Sigmoid colon (tissue), 7 donors: Measurements from ENCODE around the gene CNTNAP1. TPM values are rescaled to one million over a fixed set of nuclear protein-coding genes. Genes with fewer than 3 reads are reported as not detected.

Source experiments
- DNase-seq: peaks from one replicate; pipeline ENCODE4 v3.0.0-alpha.2; 2019
- H3K27ac ChIP-seq, 4 donors: fragments of 200-600 bp; sonication (generic); one replicate each; pipeline ENCODE4 v1.5.1; 2016 to 2019; ENCODE audit warnings: mild to moderate bottlenecking in 1 of 4
- H3K27me3 ChIP-seq, 3 donors: fragments of 200-600 bp; sonication (generic); one replicate each; pipeline ENCODE4 v1.5.1; 2019; ENCODE audit warnings: mild to moderate bottlenecking in 1 of 3
- H3K36me3 ChIP-seq, 4 donors: fragments of 200-600 bp; sonication (generic); one replicate each; pipeline ENCODE4 v1.5.1; 2016 to 2019
- H3K4me1 ChIP-seq, 4 donors: fragments of 200-600 bp; sonication (generic); one replicate each; pipeline ENCODE4 v1.5.1; 2017 to 2019
- H3K4me3 ChIP-seq, 4 donors: fragments of 200-600 bp; sonication (generic); one replicate each; pipeline ENCODE4 v1.5.1; 2017 to 2019; ENCODE audit warnings: mild to moderate bottlenecking in 2 of 4, moderate library complexity in 1 of 4
- H3K9me3 ChIP-seq, 4 donors: fragments of 200-600 bp in 3 of 4; sonication (generic) in 3 of 4; one replicate each; pipeline versions ENCODE4 v1.5.1 to v1.6.1; 2013 to 2019
- CTCF ChIP-seq, 4 experiments: fragments of 450-650 bp in 3 of 4; fragments of 200-600 bp in 1 of 4; IDR thresholded peaks; one replicate each; pipeline ENCODE4 v1.5.1; 2016 to 2019; ENCODE audit warnings: antibody characterized with exemption in 4 of 4, mild to moderate bottlenecking in 3 of 4, moderate library complexity in 2 of 4
- EP300 ChIP-seq, 4 donors: sonication (generic); formaldehyde crosslinking; IDR thresholded peaks; one replicate each; pipeline ENCODE4 v1.6.1; 2017; ENCODE audit warnings: antibody characterized with exemption in 4 of 4
- POLR2A ChIP-seq, 2 donors: fragments of 450-650 bp; IDR thresholded peaks; one replicate each; pipeline ENCODE4 v1.6.1; 2016; ENCODE audit warnings: antibody characterized with exemption in 2 of 2, mild to moderate bottlenecking in 2 of 2, moderate library complexity in 2 of 2
- POLR2AphosphoS5 ChIP-seq, 4 donors: sonication (generic); formaldehyde crosslinking; IDR thresholded peaks; one replicate each; pipeline ENCODE4 v1.6.1; 2017; ENCODE audit warnings: antibody characterized with exemption in 4 of 4
- WGBS, 2 donors: extraction: QIAGEN DNeasy Blood & Tissue Kit; methylation state at CpG; one replicate each; pipeline ENCODE4 v1.1.7; 2013; 5-methylcytosine and 5-hydroxymethylcytosine counted together
- intact Hi-C: fragments of 100-400 bp; cut with DNase I; formaldehyde crosslinking; loops from one replicate; pipeline ENCODE4 v1.15.1; 2023
- polyA plus RNA-seq, 3 donors: library from polyadenylated mRNA; stranded (reverse); fragments of 200-250 nt; gene quantifications; one replicate each; pipeline ENCODE4 v1.2.3, GENCODE V29; 2013
- total RNA-seq, 4 donors: library from RNA; depleted of rRNA; stranded (reverse); fragments of >200 nt; gene quantifications; one replicate each; pipeline ENCODE4 v1.1.0, GENCODE V29; 2016
- donor health status: healthy with polysubstance abuse.
- donor health status: Bipolar disorder and iron deficiency.
- donor health status: healthy.

CNTNAP1 gene
- total and polyA plus RNA-seq, 7 donors = under 0.01 to 46.8 (median 7.7) TPM

GRCh38 chr17:42743595-42744282, 61.4 kb downstream of the CNTNAP1 start:
- DNase-seq = no peak
- peaks cover 0 to 20% (median 16%) of the 10 kb centered on the region in 4 donors for H3K4me1 ChIP-seq

GRCh38 chr17:42744283-42744805, 62.0 kb downstream of the CNTNAP1 start:
- H3K4me1 ChIP-seq = peaks cover 0 to 20% (median 16%) of the 10 kb centered on the region in 4 donors
- peak overlapping the region; percentile 74 to 80 (median 78) for H3K4me3 ChIP-seq
- DNase-seq = peak; percentile 91
- no peaks in the 10 kb centered on the region for H3K27me3 ChIP-seq
- intact Hi-C loops = no loop called here
- no peaks in the 10 kb centered on the region for H3K9me3 ChIP-seq
- H3K36me3 ChIP-seq = peaks cover 0 to 7% (median 0%) of the 10 kb centered on the region in 4 donors
- TF ChIP-seq CTCF (IDR thresholded peaks at IDR 0.05) = no peak
- peak in 1 of 4 donors; percentile 5 for TF ChIP-seq POLR2AphosphoS5 (IDR thresholded peaks at IDR 0.05)
- TF ChIP-seq POLR2A (IDR thresholded peaks at IDR 0.05) = no peak
- no peak for TF ChIP-seq EP300 (IDR thresholded peaks at IDR 0.05)
- 1% methylated on average over 32 of the region's 32 CpGs for WGBS, 2 donors
- peak overlapping the region; percentile 90 to 94 (median 92) for H3K27ac ChIP-seq

More at GRCh38 chr17:42743595-42744282, 61.4 kb downstream of the CNTNAP1 start:
- WGBS, 2 donors = 59 to 71% methylated on average over 10 of the region's 10 CpGs
- no peaks in the 10 kb centered on the region for H3K9me3 ChIP-seq
- intact Hi-C loops = no loop called here
- H3K36me3 ChIP-seq = peaks cover 0 to 7% (median 0%) of the 10 kb centered on the region in 4 donors
- TF ChIP-seq POLR2AphosphoS5 (IDR thresholded peaks at IDR 0.05) (no peak), CTCF (IDR thresholded peaks at IDR 0.05) (no peak), POLR2A (IDR thresholded peaks at IDR 0.05) (no peak), EP300 (IDR thresholded peaks at IDR 0.05) (no peak)
- H3K4me3 ChIP-seq = peak overlapping the region; percentile 74 to 80 (median 78)
- H3K27ac ChIP-seq = peak overlapping the region; percentile 90 to 94 (median 92)
- no peaks in the 10 kb centered on the region for H3K27me3 ChIP-seq

GRCh38 chr17:42744806-42745617, 62.7 kb downstream of the CNTNAP1 start, which contains the start of gene EZH1:
Gene EZH1 (minus strand): TSS chr17:42745040. CDS start chr17:42728941, 16,099 bp downstream.
- Histone ChIP-seq H3K27me3 (no peaks in the 10 kb centered on the region), H3K4me1 (peaks cover 0 to 20% (median 16%) of the 10 kb centered on the region in 4 donors), H3K9me3 (no peaks in the 10 kb centered on the region), H3K27ac (peak within 1 kb of the TSS; percentile 90 to 94 (median 92)), H3K4me3 (peak within 1 kb of the TSS; percentile 74 to 80 (median 78)), H3K36me3 (peaks cover 0 to 7% (median 0%) of the 10 kb centered on the region in 4 donors)
- DNase-seq = peak; percentile 95
- intact Hi-C loops = no loop called here
- TF ChIP-seq CTCF (IDR thresholded peaks at IDR 0.05) (peak in 2 of 4 experiments; percentile 14 to 26), EP300 (IDR thresholded peaks at IDR 0.05) (no peak), POLR2A (IDR thresholded peaks at IDR 0.05) (peak; percentile 51 to 69), POLR2AphosphoS5 (IDR thresholded peaks at IDR 0.05) (peak; percentile 70 to 89 (median 87))
- 6 to 7% methylated on average over 50 of the region's 50 CpGs for whole genome bisulfite sequencing, 2 donors

GRCh38 chr17:42748202-42748907, 66.0 kb downstream of the CNTNAP1 start:
- intact Hi-C loops = no loop called here
- H3K36me3 ChIP-seq = no peaks in the 10 kb centered on the region
- no peaks in the 10 kb centered on the region for H3K27me3 ChIP-seq
- no peak overlapping the region for H3K4me3 ChIP-seq
- 74 to 80% methylated on average over 7 of the region's 7 CpGs for WGBS, 2 donors
- H3K27ac ChIP-seq = peak overlapping the region; percentile 0 to 72 (median 31)
- H3K4me1 ChIP-seq = peaks cover 0 to 21% (median 16%) of the 10 kb centered on the region in 4 donors
- DNase-seq = peak; percentile 82
- no peaks in the 10 kb centered on the region for H3K9me3 ChIP-seq
- TF ChIP-seq CTCF (IDR thresholded peaks at IDR 0.05) (no peak), POLR2AphosphoS5 (IDR thresholded peaks at IDR 0.05) (no peak), POLR2A (IDR thresholded peaks at IDR 0.05) (no peak)
